HEK293 (cell line): ENCODE results near the gene POP7.

ENCODE experiments used
- BCL11A ChIP-seq: fragments of 450-650 bp; formaldehyde crosslinking; IDR thresholded peaks from 2 replicates; pipeline ENCODE4 v1.5.1; 2016; ENCODE audit warnings: low read depth, missing biosample characterization, missing genetic modification characterization
- ZNF174 ChIP-seq: fragments of 450-650 bp; formaldehyde crosslinking; IDR thresholded peaks from 2 replicates; pipeline ENCODE4 v1.5.0; 2017; ENCODE audit warnings: missing biosample characterization, mild to moderate bottlenecking, missing genetic modification characterization
- ZNF324 ChIP-seq: fragments of 450-650 bp; formaldehyde crosslinking; IDR thresholded peaks from 2 replicates; pipeline ENCODE4 v1.5.1; 2016; ENCODE audit warnings: missing biosample characterization, missing genetic modification characterization
- ZNF423 ChIP-seq: fragments of 450-650 bp; formaldehyde crosslinking; IDR thresholded peaks from 2 replicates; pipeline ENCODE4 v1.5.1; 2016; ENCODE audit warnings: missing biosample characterization, missing genetic modification characterization
- ZNF776 ChIP-seq: fragments of 450-650 bp; formaldehyde crosslinking; IDR thresholded peaks from 2 replicates; pipeline ENCODE4 v1.5.0; 2017; ENCODE audit warnings: missing biosample characterization, missing genetic modification characterization, borderline replicate concordance
- TF ChIP-seq, protein P1 (sequence below): fragments of 450-650 bp; formaldehyde crosslinking; IDR thresholded peaks from 2 replicates; pipeline ENCODE4 v1.5.1; 2016; ENCODE audit warnings: missing biosample characterization, missing genetic modification characterization
- TF ChIP-seq, protein P2 (sequence below): fragments of 450-650 bp; formaldehyde crosslinking; IDR thresholded peaks from 2 replicates; pipeline ENCODE4 v1.5.1; 2016; ENCODE audit warnings: missing biosample characterization, missing genetic modification characterization
- TF ChIP-seq, protein P3 (sequence below): fragments of 450-650 bp; formaldehyde crosslinking; IDR thresholded peaks from 2 replicates; pipeline ENCODE4 v1.5.1; 2016; ENCODE audit warnings: missing biosample characterization, missing genetic modification characterization, low read depth

DNA sequence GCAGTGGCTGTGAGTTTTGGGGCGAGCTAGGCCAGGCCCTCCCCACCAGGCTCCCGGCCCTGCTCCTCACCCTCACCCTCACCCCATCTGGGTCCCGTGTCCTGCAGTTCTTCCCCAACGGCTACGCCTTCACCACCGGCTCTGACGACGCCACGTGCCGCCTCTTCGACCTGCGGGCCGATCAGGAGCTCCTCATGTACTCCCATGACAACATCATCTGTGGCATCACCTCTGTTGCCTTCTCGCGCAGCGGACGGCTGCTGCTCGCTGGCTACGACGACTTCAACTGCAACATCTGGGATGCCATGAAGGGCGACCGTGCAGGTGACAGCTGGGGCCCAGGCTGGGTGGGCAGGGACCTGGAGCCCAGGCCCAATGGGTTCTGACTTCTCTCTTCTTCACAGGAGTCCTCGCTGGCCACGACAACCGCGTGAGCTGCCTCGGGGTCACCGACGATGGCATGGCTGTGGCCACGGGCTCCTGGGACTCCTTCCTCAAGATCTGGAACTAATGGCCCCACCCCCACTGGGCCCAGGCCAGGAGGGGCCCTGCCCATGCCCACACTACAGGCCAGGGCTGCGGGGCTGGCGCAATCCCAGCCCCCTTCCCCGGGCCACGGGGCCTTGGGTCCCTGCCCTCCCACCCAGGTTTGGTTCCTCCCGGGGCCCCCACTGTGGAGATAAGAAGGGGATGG is 27.5 kb upstream of the POP7 start:
- TF ChIP-seq, protein P1, sequence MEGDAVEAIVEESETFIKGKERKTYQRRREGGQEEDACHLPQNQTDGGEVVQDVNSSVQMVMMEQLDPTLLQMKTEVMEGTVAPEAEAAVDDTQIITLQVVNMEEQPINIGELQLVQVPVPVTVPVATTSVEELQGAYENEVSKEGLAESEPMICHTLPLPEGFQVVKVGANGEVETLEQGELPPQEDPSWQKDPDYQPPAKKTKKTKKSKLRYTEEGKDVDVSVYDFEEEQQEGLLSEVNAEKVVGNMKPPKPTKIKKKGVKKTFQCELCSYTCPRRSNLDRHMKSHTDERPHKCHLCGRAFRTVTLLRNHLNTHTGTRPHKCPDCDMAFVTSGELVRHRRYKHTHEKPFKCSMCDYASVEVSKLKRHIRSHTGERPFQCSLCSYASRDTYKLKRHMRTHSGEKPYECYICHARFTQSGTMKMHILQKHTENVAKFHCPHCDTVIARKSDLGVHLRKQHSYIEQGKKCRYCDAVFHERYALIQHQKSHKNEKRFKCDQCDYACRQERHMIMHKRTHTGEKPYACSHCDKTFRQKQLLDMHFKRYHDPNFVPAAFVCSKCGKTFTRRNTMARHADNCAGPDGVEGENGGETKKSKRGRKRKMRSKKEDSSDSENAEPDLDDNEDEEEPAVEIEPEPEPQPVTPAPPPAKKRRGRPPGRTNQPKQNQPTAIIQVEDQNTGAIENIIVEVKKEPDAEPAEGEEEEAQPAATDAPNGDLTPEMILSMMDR (tag by site-specific recombination): no peak
- TF ChIP-seq, protein P2, sequence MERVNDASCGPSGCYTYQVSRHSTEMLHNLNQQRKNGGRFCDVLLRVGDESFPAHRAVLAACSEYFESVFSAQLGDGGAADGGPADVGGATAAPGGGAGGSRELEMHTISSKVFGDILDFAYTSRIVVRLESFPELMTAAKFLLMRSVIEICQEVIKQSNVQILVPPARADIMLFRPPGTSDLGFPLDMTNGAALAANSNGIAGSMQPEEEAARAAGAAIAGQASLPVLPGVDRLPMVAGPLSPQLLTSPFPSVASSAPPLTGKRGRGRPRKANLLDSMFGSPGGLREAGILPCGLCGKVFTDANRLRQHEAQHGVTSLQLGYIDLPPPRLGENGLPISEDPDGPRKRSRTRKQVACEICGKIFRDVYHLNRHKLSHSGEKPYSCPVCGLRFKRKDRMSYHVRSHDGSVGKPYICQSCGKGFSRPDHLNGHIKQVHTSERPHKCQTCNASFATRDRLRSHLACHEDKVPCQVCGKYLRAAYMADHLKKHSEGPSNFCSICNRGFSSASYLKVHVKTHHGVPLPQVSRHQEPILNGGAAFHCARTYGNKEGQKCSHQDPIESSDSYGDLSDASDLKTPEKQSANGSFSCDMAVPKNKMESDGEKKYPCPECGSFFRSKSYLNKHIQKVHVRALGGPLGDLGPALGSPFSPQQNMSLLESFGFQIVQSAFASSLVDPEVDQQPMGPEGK (tag by site-specific recombination): 0 out of 2 replicates have a peak, but pooled peaks have one; percentile 12
- no peak for TF ChIP-seq ZNF423 (tag by site-specific recombination)
- TF ChIP-seq ZNF324 (tag by site-specific recombination): no peak
- TF ChIP-seq ZNF776 (tag by site-specific recombination): no peak
- TF ChIP-seq, protein P3, sequence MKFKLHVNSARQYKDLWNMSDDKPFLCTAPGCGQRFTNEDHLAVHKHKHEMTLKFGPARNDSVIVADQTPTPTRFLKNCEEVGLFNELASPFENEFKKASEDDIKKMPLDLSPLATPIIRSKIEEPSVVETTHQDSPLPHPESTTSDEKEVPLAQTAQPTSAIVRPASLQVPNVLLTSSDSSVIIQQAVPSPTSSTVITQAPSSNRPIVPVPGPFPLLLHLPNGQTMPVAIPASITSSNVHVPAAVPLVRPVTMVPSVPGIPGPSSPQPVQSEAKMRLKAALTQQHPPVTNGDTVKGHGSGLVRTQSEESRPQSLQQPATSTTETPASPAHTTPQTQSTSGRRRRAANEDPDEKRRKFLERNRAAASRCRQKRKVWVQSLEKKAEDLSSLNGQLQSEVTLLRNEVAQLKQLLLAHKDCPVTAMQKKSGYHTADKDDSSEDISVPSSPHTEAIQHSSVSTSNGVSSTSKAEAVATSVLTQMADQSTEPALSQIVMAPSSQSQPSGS (tag by site-specific recombination): no peak
- TF ChIP-seq ZNF174 (tag by site-specific recombination): no peak
- no peak for TF ChIP-seq BCL11A (tag by site-specific recombination)
